ENCODE results near the gene RSPH10B. TPM values are rescaled to one million over a fixed set of nuclear protein-coding genes. Genes with fewer than 3 reads are reported as not detected.
A peak's percentile ranks its signal among the peaks of the same experiment; 100 is the strongest.
"Not testable (repeated sequence)": the region's sequence is repeated elsewhere in the genome, so short reads cannot be mapped to it uniquely, and the experiment has no call there.

Gene RSPH10B
- total and polyA plus RNA-seq, 8 donors, result 0.09 to 5.8 (median 1.4) TPM

DNA sequence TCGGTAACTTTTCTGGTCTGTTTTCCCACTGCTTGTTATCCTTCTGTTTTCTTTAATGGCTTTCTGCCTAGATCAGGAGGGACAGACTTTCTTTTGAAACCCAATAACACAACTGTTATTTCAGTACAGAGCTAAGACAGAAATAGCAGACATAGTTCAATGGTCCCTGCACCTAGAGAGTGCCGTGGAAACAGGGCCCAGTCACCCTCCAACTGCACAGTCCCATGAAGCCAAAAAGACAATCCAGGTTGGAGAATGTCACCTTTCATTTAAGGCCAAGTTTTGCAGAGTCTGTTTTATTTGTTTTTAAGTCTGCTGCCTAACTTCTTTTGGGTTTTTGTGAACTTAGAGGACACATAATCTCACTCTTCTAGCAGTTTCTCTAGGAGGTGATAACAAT lies 41.1 kb upstream of the RSPH10B start:
- no peak for ATAC-seq
- TF ChIP-seq, protein P1, sequence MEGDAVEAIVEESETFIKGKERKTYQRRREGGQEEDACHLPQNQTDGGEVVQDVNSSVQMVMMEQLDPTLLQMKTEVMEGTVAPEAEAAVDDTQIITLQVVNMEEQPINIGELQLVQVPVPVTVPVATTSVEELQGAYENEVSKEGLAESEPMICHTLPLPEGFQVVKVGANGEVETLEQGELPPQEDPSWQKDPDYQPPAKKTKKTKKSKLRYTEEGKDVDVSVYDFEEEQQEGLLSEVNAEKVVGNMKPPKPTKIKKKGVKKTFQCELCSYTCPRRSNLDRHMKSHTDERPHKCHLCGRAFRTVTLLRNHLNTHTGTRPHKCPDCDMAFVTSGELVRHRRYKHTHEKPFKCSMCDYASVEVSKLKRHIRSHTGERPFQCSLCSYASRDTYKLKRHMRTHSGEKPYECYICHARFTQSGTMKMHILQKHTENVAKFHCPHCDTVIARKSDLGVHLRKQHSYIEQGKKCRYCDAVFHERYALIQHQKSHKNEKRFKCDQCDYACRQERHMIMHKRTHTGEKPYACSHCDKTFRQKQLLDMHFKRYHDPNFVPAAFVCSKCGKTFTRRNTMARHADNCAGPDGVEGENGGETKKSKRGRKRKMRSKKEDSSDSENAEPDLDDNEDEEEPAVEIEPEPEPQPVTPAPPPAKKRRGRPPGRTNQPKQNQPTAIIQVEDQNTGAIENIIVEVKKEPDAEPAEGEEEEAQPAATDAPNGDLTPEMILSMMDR (IDR thresholded peaks at IDR 0.05), result no peak
- Histone ChIP-seq H3K4me1 (peaks cover 11 to 47% of the 10 kb centered on the region in 2 donors), H3K36me3 (peaks cover 0 to 18% of the 10 kb centered on the region in 2 donors), H3K27ac (peak overlapping the region; percentile 50 to 52), H3K27me3 (no peaks in the 10 kb centered on the region), H3K4me3 (no peak overlapping the region), H3K9me3 (no peaks in the 10 kb centered on the region)
- intact Hi-C loops (cut with DNase I), result no loop called here
- DNase-seq, result no peak

DNA sequence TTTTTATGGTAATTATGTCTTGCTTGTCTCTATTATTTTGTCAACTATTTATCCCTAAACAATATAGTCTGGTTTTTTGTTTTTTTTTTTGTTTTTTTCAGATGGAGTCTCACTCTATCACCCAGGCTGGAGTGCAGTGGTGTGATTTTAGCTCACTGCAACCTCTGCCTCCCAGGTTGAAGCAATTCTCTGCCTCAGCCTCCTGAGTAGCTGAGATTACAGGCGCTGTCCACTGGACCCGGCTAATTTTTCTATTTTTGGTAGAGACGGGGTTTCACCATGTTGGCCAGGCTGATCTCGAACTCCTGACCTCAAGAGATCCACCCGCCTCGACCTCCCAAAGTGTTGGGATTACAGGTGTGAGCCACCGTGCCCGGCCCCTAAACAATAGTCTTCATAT lies 39.9 kb upstream of the RSPH10B start:
- H3K27ac ChIP-seq, result peak overlapping the region in 1 of 2 donors; percentile 87
- intact Hi-C loops (cut with DNase I), result not testable (repeated sequence)
- H3K4me3 ChIP-seq, result peak overlapping the region in 1 of 2 donors; percentile 89

DNA sequence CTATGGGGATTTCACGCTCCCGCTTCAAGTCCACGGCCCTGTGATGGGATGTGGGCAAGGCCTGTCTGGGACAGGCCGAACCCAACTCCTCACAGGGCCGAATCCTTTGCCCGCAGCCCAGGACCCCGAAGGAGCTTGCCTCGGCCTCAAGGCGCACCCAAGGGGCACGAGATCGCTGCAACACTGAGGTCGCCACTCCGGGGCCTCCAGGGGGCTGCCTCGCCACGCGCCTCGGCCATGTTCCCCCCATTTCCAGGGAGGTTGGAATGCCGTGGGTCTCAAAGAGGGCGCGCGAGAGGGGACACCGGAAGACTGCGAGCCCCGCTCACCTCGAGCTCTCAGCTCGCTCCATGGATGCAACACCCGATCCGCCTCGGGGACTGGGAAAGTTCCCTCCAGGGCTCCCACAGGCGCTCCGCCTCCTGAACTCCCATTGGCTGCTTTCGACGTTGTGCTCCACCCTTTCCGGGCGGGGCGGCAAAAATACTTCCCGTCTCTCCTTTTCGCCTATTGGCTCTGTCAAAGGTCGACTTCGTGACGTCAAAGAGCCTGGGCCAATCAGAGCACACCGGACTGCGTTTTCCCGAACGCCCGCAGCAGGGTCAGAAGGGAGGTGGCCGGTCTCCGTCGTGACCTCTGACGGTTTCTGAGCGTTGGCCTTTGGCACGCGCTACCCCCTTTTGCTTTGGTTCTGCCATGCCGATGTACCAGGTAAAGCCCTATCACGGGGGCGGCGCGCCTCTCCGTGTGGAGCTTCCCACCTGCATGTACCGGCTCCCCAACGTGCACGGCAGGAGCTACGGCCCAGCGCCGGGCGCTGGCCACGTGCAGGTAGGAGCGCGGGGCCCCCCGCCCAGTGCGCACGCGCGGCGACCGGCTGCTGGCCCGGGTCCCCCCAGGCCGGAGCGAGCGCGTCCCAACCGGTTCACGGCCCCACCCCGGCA lies 38.5 kb upstream of the RSPH10B start, which contains the start of the genes AIMP2 and PMS2:
AIMP2 (plus strand) TSS at position 605 of the 944 bp plus-strand sequence; CDS start at position 697, 92 bp downstream.
PMS2 (minus strand) TSS at position 382 of the 944 bp plus-strand sequence; CDS start at position 352, 30 bp downstream.
- Histone ChIP-seq H3K27me3 (no peaks in the 10 kb centered on the region), H3K9me3 (no peaks in the 10 kb centered on the region), H3K4me3 (peak within 1 kb of the TSS; percentile 89), H3K27ac (peak within 1 kb of the TSS; percentile 87 to 96), H3K36me3 (no peaks in the 10 kb centered on the region), H3K4me1 (peaks cover 6 to 47% of the 10 kb centered on the region in 2 donors)
- DNase-seq (peak; percentile 95 to 99 (median 98)), ATAC-seq (peak; percentile 92)
- intact Hi-C loops (cut with DNase I), result no loop called here
- TF ChIP-seq, protein P1 (IDR thresholded peaks at IDR 0.05), result no peak

More for the DNA sequence above, 39.9 kb upstream of the RSPH10B start:
- not testable (repeated sequence) for H3K9me3 ChIP-seq, H3K27me3 ChIP-seq, DNase-seq, ATAC-seq, H3K36me3 ChIP-seq
- H3K4me1 ChIP-seq, result peaks cover 9 to 47% of the 10 kb centered on the region in 2 donors

DNA sequence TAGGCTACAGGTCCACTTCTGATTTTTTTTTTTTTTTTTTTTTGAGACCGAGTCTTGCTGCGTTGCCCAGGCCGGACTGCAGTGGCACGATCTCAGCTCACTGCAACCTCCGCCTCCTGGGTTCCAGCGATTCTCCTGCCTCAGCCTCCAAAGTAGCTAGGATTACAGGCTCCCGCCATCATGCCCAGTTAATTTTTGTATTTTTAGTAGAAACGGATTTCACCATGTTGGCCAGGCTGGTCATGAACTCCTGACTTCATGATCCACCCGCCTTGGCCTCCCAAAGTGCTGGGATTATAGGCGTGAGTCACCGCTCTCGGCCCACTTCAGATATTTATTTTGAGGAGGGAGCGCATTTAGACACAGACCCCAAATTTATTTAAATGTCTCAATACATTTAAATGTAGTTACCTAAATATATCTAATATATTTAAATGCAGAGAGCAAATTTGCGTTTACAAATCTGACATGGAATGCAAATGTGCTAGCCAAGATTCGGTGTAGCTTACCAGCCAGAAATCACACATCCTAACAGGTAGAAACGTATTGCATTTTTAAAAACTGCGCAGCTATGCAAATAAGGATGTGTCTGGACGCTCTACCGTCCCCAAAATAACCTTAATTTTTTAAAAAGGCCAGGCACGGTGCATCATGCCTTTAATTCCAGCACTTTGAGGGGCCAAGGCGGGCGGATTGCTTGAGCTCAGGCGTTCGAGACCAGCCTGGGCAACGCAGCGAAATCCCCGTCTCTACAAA lies 37.5 kb upstream of the RSPH10B start:
- Histone ChIP-seq H3K27ac (peak overlapping the region; percentile 87 to 96), H3K4me1 (peaks cover 3 to 40% of the 10 kb centered on the region in 2 donors), H3K4me3 (peak overlapping the region; percentile 89)
- intact Hi-C loops (cut with DNase I); H3K27me3 ChIP-seq; DNase-seq; H3K9me3 ChIP-seq; ATAC-seq; H3K36me3 ChIP-seq: not testable (repeated sequence)

DNA sequence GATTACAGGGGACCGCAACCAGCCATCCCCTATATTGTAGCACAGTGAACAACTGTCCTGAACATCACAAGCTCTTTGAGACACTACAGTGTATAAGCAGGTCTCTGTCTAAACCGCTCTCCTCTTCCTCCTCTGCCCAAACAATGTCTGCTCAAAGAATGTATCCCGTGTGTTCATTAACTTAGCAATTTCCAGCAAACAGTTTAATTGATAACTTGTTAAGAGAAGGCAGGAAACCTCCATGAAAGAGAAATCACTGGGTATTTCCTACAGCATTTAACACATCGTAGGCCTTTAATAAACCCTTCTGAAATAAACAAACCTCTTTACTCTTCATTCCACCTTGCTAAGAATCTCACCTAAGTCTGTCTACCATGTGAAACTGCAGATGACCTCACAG lies 36.9 kb upstream of the RSPH10B start:
- H3K4me1 ChIP-seq, result peaks cover 3 to 34% of the 10 kb centered on the region in 2 donors
- peaks cover 0 to 8% of the 10 kb centered on the region in 2 donors for H3K36me3 ChIP-seq
- ATAC-seq (no peak), DNase-seq (no peak)
- H3K27me3 ChIP-seq, result no peaks in the 10 kb centered on the region
- no peak overlapping the region for H3K4me3 ChIP-seq
- intact Hi-C loops (cut with DNase I), result no loop called here
- TF ChIP-seq, protein P1 (IDR thresholded peaks at IDR 0.05), result no peak
- no peak overlapping the region for H3K27ac ChIP-seq
- H3K9me3 ChIP-seq, result no peaks in the 10 kb centered on the region

Data from left lung (tissue), 10 donors.